GM21825 (cell line): ENCODE data around the gene GPR55.

Experiments
- ATAC-seq: cut with Tn5 transposase; IDR thresholded peaks from one replicate; pipeline ENCODE4 v1.9.1; 2021; ENCODE audit warnings: mild to moderate bottlenecking, moderate library complexity; ENCODE audit not compliant: unreplicated experiment

Gene GPR55

GRCh38 chr2:230920167-230920566 is 4.9 kb downstream of the GPR55 start:
- ATAC-seq = no peak

- no peak for ATAC-seq
Measured at GRCh38 chr2:230919681-230920080, 5.4 kb downstream of the GPR55 start.

- no peak for ATAC-seq
Measured at GRCh38 chr2:230919240-230919639, 5.8 kb downstream of the GPR55 start.

GRCh38 chr2:230916218-230916617 is 8.8 kb downstream of the GPR55 start:
- no peak for ATAC-seq

- ATAC-seq = no peak
Measured at GRCh38 chr2:230915319-230915718, 9.7 kb downstream of the GPR55 start.

- ATAC-seq = no peak
Measured at GRCh38 chr2:230914886-230915285, 10.2 kb downstream of the GPR55 start.

GRCh38 chr2:230913406-230914143 is 11.5 kb downstream of the GPR55 start:
- no peak for ATAC-seq

- no peak for ATAC-seq
Measured at GRCh38 chr2:230912724-230913123, 12.3 kb downstream of the GPR55 start.

- no peak for ATAC-seq
Measured at GRCh38 chr2:230912046-230912445, 13.0 kb downstream of the GPR55 start.

- ATAC-seq = no peak
Measured at GRCh38 chr2:230910546-230911177, 14.4 kb downstream of the GPR55 start.

- no peak for ATAC-seq
Measured at GRCh38 chr2:230909841-230910545, 15.0 kb downstream of the GPR55 start.

GRCh38 chr2:230908595-230909191 is 16.3 kb downstream of the GPR55 start:
- no peak for ATAC-seq

GRCh38 chr2:230908092-230908594 is 16.9 kb downstream of the GPR55 start:
- no peak for ATAC-seq

GRCh38 chr2:230907361-230908091 is 17.5 kb downstream of the GPR55 start:
- ATAC-seq = no peak

- no peak for ATAC-seq
Measured at GRCh38 chr2:230906471-230907230, 18.4 kb downstream of the GPR55 start.

- ATAC-seq = no peak
Measured at GRCh38 chr2:230905448-230906421, 19.3 kb downstream of the GPR55 start.

- ATAC-seq = no peak
Measured at GRCh38 chr2:230904856-230905447, 20.1 kb downstream of the GPR55 start.
